Activated CD8-positive, alpha-beta T cell treated with anti-CD3 and anti-CD28 coated beads for 36 hours (primary cell): ENCODE results near the gene AFAP1L2. TPM values are rescaled to one million over a fixed set of nuclear protein-coding genes. Genes with fewer than 3 reads are reported as not detected.

Experiments
- ATAC-seq: fragments of 200-7000 bp; cut with Tn5 transposase; one replicate; pipeline ENCODE4 v1.10.0; 2021; ENCODE audit warnings: mild to moderate bottlenecking, moderate library complexity
- CTCF ChIA-PET: fragments of 350-600 bp; sonication (Branson Sonifier 250); formaldehyde crosslinking; loops from one replicate; lab custom pipeline; 2021; ENCODE audit warnings: antibody characterized with exemption; lab: Charles Lee
- POLR2A ChIA-PET: fragments of 350-600 bp; sonication (Branson Sonifier 250); formaldehyde crosslinking; loops from one replicate; lab custom pipeline; 2021; ENCODE audit warnings: antibody characterized with exemption; lab: Charles Lee
- DNase-seq: peaks from one replicate; pipeline ENCODE4 v3.0.0-alpha.2; 2020
- H3K27ac Mint-ChIP-seq: one replicate; pipeline ENCODE4 v1.8.0; 2021; ENCODE audit warnings: mild to moderate bottlenecking, mixed read lengths
- H3K27me3 Mint-ChIP-seq: one replicate; pipeline ENCODE4 v1.8.0; 2021; ENCODE audit warnings: mixed read lengths
- H3K36me3 Mint-ChIP-seq: one replicate; pipeline ENCODE4 v1.8.0; 2021; ENCODE audit warnings: low read depth, mixed read lengths
- H3K4me1 Mint-ChIP-seq: one replicate; pipeline ENCODE4 v1.8.0; 2021; ENCODE audit warnings: low read depth, mixed read lengths
- H3K4me3 Mint-ChIP-seq: one replicate; pipeline ENCODE4 v1.8.0; 2021; ENCODE audit warnings: mild to moderate bottlenecking, moderate library complexity, mixed read lengths
- H3K9me3 Mint-ChIP-seq: one replicate; pipeline ENCODE4 v1.8.0; 2021; ENCODE audit warnings: mixed read lengths
- intact Hi-C: fragments of 100-400 bp; cut with micrococcal nuclease; formaldehyde crosslinking; loops from one replicate; pipeline ENCODE4 v1.10.0; 2022
- total RNA-seq, 2 experiments: library from RNA; stranded (reverse); gene quantifications; one replicate each; pipeline ENCODE4 v1.2.3, GENCODE V29; 2021
- TF ChIP-seq, protein P1 (sequence below): fragments of 200-600 bp; IDR thresholded peaks from one replicate; pipeline ENCODE4 v1.8.0; 2022; ENCODE audit warnings: antibody characterized with exemption, mild to moderate bottlenecking

Gene AFAP1L2
- total RNA-seq, 2 experiments from 2014 or later = 4.9 to 6.3 TPM

DNA sequence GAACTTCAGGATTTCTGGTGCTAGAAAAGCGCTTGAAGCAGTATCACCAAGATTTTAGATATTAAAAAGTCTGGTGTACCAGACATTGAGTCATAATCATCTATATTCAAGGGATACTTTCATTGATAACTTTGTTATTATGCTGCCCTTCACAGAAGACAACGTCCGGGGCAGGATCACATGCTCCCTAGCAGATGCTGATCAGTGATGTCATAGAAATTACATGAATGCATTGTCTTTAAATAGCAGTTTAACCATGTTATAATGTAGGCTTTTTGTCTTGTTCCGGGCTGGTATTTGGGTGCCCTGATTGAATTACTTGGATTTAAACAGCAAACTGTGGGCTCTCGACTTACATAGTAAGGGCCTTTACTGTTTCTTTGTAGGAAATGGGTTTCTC lies 111.2 kb downstream of the AFAP1L2 start:
- no peak overlapping the region for H3K27ac Mint-ChIP-seq
- H3K4me3 Mint-ChIP-seq = no peak overlapping the region
- ChIA-PET CTCF (interaction anchor here (5.2 kb wide), 1 partner anchor 10 kb away, joined by 18 read pairs; no protein-coding TSS in a partner anchor), POLR2A (no interaction called here)
- intact Hi-C loops = no loop called here
- H3K4me1 Mint-ChIP-seq = no peaks in the 10 kb centered on the region
- H3K36me3 Mint-ChIP-seq = peaks cover 29% of the 10 kb centered on the region
- TF ChIP-seq, protein P1, sequence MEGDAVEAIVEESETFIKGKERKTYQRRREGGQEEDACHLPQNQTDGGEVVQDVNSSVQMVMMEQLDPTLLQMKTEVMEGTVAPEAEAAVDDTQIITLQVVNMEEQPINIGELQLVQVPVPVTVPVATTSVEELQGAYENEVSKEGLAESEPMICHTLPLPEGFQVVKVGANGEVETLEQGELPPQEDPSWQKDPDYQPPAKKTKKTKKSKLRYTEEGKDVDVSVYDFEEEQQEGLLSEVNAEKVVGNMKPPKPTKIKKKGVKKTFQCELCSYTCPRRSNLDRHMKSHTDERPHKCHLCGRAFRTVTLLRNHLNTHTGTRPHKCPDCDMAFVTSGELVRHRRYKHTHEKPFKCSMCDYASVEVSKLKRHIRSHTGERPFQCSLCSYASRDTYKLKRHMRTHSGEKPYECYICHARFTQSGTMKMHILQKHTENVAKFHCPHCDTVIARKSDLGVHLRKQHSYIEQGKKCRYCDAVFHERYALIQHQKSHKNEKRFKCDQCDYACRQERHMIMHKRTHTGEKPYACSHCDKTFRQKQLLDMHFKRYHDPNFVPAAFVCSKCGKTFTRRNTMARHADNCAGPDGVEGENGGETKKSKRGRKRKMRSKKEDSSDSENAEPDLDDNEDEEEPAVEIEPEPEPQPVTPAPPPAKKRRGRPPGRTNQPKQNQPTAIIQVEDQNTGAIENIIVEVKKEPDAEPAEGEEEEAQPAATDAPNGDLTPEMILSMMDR = no peak
- peaks cover 21% of the 10 kb centered on the region for H3K9me3 Mint-ChIP-seq
- H3K27me3 Mint-ChIP-seq = no peaks in the 10 kb centered on the region
- ATAC-seq = no peak
- DNase-seq = no peak

DNA sequence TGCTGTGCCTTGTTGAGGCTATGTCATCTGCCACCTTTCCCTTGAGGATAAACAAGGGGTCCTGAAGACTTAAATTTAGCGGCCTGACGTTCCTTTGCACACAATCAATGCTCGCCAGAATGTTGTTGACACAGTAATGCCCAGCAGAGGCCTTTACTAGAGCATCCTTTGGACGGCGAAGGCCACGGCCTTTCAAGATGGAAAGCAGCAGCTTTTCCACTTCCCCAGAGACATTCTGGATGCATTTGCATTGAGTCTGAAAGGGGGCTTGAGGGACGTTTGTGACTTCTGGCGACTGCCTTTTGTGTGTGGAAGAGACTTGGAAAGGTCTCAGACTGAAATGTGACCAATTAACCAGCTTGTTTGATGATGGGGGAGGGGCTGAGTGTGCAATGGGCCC lies 112.8 kb downstream of the AFAP1L2 start:
- TF ChIP-seq, protein P1 = no peak
- intact Hi-C loops = no loop called here
- Mint-ChIP-seq H3K36me3 (peaks cover 20% of the 10 kb centered on the region), H3K27me3 (no peaks in the 10 kb centered on the region), H3K27ac (no peak overlapping the region), H3K9me3 (peaks cover 20% of the 10 kb centered on the region), H3K4me3 (no peak overlapping the region), H3K4me1 (no peaks in the 10 kb centered on the region)
- CTCF ChIA-PET = interaction anchor here (5.2 kb wide), 1 partner anchor 12 kb away, joined by 18 read pairs; no protein-coding TSS in a partner anchor
- ATAC-seq = no peak
- POLR2A ChIA-PET = no interaction called here
- DNase-seq = no peak

DNA sequence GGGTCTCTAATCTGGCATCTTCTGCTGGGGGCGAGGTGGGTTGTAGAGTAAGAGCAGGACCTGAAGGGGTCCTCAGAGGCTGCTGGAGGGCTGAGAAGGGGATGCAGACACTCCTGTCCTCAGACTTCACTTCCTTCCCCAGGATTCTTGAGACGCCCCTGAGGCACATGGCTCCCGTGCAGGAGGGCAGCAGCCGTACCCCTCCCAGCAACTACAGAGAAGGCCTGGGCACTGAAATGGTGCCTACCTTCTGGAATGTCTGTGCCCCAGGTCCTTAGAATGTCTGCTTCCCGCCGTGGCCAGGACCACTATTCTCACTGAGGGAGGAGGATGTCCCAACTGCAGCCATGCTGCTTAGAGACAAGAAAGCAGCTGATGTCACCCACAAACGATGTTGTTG lies 113.2 kb downstream of the AFAP1L2 start:
- TF ChIP-seq, protein P1 = no peak
- POLR2A ChIA-PET = no interaction called here
- CTCF ChIA-PET = interaction anchor here (5.2 kb wide), 1 partner anchor 12 kb away, joined by 18 read pairs; no protein-coding TSS in a partner anchor

DNA sequence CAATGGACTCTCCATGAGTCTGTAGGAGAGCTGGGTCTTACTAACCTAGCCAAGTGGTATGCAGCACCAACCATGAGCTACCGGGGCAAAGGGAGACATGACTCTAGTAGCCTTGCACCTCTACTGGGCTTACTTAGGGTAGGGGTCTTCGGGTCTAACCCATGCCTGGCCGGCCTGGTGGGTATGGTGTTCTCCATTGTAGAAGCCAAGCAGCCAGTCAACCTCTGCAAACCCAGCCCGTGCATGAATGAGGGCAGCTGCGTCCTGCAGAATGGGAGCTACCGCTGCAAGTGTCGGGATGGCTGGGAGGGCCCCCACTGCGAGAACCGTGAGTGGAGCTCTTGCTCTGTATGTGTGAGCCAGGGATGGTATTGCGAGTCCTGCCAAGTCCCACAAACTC lies 114.3 kb downstream of the AFAP1L2 start:
- H3K4me3 Mint-ChIP-seq = no peak overlapping the region
- no peaks in the 10 kb centered on the region for H3K27me3 Mint-ChIP-seq
- ChIA-PET CTCF (interaction anchor here (5.2 kb wide), 1 partner anchor 13 kb away, joined by 18 read pairs; no protein-coding TSS in a partner anchor), POLR2A (no interaction called here)
- ATAC-seq = no peak
- H3K36me3 Mint-ChIP-seq = peaks cover 6% of the 10 kb centered on the region
- H3K27ac Mint-ChIP-seq = no peak overlapping the region
- no peaks in the 10 kb centered on the region for H3K4me1 Mint-ChIP-seq
- no peak for DNase-seq
- H3K9me3 Mint-ChIP-seq = peaks cover 6% of the 10 kb centered on the region
- TF ChIP-seq, protein P1 = no peak
- intact Hi-C loops = no loop called here

More for the DNA sequence above, 113.2 kb downstream of the AFAP1L2 start:
- H3K4me3 Mint-ChIP-seq = no peak overlapping the region
- H3K27me3 Mint-ChIP-seq = no peaks in the 10 kb centered on the region
- ATAC-seq (no peak), DNase-seq (no peak)
- H3K4me1 Mint-ChIP-seq = no peaks in the 10 kb centered on the region
- intact Hi-C loops = no loop called here
- no peak overlapping the region for H3K27ac Mint-ChIP-seq
- H3K9me3 Mint-ChIP-seq = peaks cover 15% of the 10 kb centered on the region
- peaks cover 15% of the 10 kb centered on the region for H3K36me3 Mint-ChIP-seq

DNA sequence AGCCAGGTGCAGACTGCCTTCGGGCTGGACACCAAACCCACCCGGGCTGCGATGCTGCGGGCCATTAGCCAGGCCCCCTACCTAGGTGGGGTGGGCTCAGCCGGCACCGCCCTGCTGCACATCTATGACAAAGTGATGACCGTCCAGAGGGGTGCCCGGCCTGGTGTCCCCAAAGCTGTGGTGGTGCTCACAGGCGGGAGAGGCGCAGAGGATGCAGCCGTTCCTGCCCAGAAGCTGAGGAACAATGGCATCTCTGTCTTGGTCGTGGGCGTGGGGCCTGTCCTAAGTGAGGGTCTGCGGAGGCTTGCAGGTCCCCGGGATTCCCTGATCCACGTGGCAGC lies 115.2 kb downstream of the AFAP1L2 start:
- TF ChIP-seq, protein P1 = no peak
- ChIA-PET CTCF (no interaction called here), POLR2A (no interaction called here)
- no peak for ATAC-seq
- intact Hi-C loops = no loop called here
- Mint-ChIP-seq H3K4me1 (no peaks in the 10 kb centered on the region), H3K27me3 (no peaks in the 10 kb centered on the region), H3K9me3 (no peaks in the 10 kb centered on the region), H3K27ac (no peak overlapping the region), H3K4me3 (no peak overlapping the region), H3K36me3 (no peaks in the 10 kb centered on the region)
- DNase-seq = no peak
